Coronary artery (tissue), 2 donors: ENCODE data around the gene CLN5.

ENCODE experiments used
- DNase-seq: peaks from one replicate; pipeline ENCODE4 v3.0.0-alpha.2; 2017; ENCODE audit warnings: low spot score
- H3K27ac ChIP-seq, 2 donors: fragments of 200-600 bp; sonication (generic); one replicate each; pipeline ENCODE4 v1.5.1; 2016 to 2019
- H3K4me3 ChIP-seq: fragments of 200-600 bp; sonication (generic); 2 replicates; pipeline ENCODE4 v1.5.1; 2016; ENCODE audit warnings: mild to moderate bottlenecking, moderate library complexity
- CTCF ChIP-seq: fragments of 200-600 bp; sonication (generic); IDR thresholded peaks from one replicate; pipeline ENCODE4 v1.5.1; 2019; ENCODE audit warnings: antibody characterized with exemption

The CLN5 gene

GRCh38 chr13:76975863-76976262 lies 16.0 kb upstream of the CLN5 start:
- TF ChIP-seq CTCF = no peak
- Histone ChIP-seq H3K27ac (no peak overlapping the region), H3K4me3 (no peak overlapping the region)
- no peak for DNase-seq

GRCh38 chr13:76976490-76976889 lies 15.4 kb upstream of the CLN5 start:
- Histone ChIP-seq H3K27ac (no peak overlapping the region), H3K4me3 (no peak overlapping the region)
- no peak for DNase-seq

GRCh38 chr13:76976929-76977328 lies 15.0 kb upstream of the CLN5 start:
- DNase-seq = no peak
- Histone ChIP-seq H3K27ac (no peak overlapping the region), H3K4me3 (no peak overlapping the region)
- TF ChIP-seq CTCF = no peak

More at GRCh38 chr13:76976490-76976889, 15.4 kb upstream of the CLN5 start:
- no peak for TF ChIP-seq CTCF

GRCh38 chr13:76980075-76980718 lies 11.7 kb upstream of the CLN5 start:
- TF ChIP-seq CTCF = peak; percentile 95
- H3K27ac ChIP-seq = no peak overlapping the region
- peak; percentile 84 for DNase-seq
- peak overlapping the region; percentile 57 for H3K4me3 ChIP-seq

GRCh38 chr13:76982061-76982460 lies 9.8 kb upstream of the CLN5 start:
- Histone ChIP-seq H3K4me3 (no peak overlapping the region), H3K27ac (no peak overlapping the region)
- DNase-seq = no peak
- TF ChIP-seq CTCF = no peak

- H3K4me3 ChIP-seq = no peak overlapping the region
- TF ChIP-seq CTCF = no peak
- no peak for DNase-seq
- H3K27ac ChIP-seq = no peak overlapping the region
Observed at GRCh38 chr13:76983676-76984075, 8.2 kb upstream of the CLN5 start.

- Histone ChIP-seq H3K4me3 (peak overlapping the region; percentile 93), H3K27ac (peak overlapping the region; percentile 68 to 97)
- no peak for TF ChIP-seq CTCF
- DNase-seq = peak; percentile 77
Observed at GRCh38 chr13:76991432-76991795, 467 bp upstream of the CLN5 start.
